Measurements from ENCODE around the gene SRF.

DNA sequence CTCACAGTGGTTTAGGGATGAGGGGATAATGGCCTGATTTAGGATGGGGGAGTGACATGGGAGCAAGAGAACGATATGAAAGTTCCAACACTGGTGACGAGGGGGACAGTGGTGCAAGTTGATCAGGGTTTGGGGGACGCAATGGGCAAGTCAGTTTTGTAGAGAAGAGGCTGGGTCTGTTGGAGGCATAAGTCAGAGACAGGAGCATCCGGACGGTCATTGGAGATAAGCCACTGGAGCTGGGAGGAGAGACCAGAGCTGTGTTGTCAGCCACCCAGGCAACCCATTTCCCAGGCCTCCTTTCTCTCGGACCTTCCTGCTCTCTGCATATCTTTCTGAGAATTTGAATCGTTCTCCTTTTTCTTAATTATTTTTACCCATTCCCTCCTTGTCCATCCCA, 48.7 kb downstream of the SRF start:
- TF ChIP-seq, protein P1, sequence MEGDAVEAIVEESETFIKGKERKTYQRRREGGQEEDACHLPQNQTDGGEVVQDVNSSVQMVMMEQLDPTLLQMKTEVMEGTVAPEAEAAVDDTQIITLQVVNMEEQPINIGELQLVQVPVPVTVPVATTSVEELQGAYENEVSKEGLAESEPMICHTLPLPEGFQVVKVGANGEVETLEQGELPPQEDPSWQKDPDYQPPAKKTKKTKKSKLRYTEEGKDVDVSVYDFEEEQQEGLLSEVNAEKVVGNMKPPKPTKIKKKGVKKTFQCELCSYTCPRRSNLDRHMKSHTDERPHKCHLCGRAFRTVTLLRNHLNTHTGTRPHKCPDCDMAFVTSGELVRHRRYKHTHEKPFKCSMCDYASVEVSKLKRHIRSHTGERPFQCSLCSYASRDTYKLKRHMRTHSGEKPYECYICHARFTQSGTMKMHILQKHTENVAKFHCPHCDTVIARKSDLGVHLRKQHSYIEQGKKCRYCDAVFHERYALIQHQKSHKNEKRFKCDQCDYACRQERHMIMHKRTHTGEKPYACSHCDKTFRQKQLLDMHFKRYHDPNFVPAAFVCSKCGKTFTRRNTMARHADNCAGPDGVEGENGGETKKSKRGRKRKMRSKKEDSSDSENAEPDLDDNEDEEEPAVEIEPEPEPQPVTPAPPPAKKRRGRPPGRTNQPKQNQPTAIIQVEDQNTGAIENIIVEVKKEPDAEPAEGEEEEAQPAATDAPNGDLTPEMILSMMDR (IDR thresholded peaks at IDR 0.05; ENCODE audit: low read depth, low read length, missing input control), result no peak
- no peak for TF ChIP-seq RAD21 (IDR thresholded peaks at IDR 0.05)

All from liver (tissue), 3 donors.